HUES64 (cell line): ENCODE measurements around the gene STK39.
"Not testable (repeated sequence)": the region's sequence is repeated elsewhere in the genome, so short reads cannot be mapped to it uniquely, and the experiment has no call there.

Experiments
- H3K27ac ChIP-seq: 2 replicates; pipeline ENCODE4 v1.7.0; 2013; ENCODE audit warnings: low read depth, low read length, inconsistent platforms
- H3K27me3 ChIP-seq: 2 replicates; pipeline ENCODE4 v1.6.1; 2013; ENCODE audit warnings: mild to moderate bottlenecking, low read length; ENCODE audit not compliant: insufficient read depth
- H3K36me3 ChIP-seq: 2 replicates; pipeline ENCODE4 v1.6.1; 2013; ENCODE audit warnings: mild to moderate bottlenecking, low read length; ENCODE audit not compliant: insufficient read depth
- H3K4me1 ChIP-seq: 2 replicates; pipeline ENCODE4 v1.6.1; 2013; ENCODE audit warnings: mild to moderate bottlenecking, low read length, moderate library complexity; ENCODE audit not compliant: insufficient read depth
- H3K4me3 ChIP-seq: 2 replicates; pipeline ENCODE4 v1.5.1; 2013; ENCODE audit warnings: mild to moderate bottlenecking, low read length, moderate library complexity
- H3K9ac ChIP-seq: 2 replicates; pipeline ENCODE4 v1.6.1; 2013; ENCODE audit warnings: mild to moderate bottlenecking, low read depth, low read length
- H3K9me3 ChIP-seq: 2 replicates; pipeline ENCODE4 v1.6.1; 2013; ENCODE audit warnings: low read depth, low read length; ENCODE audit not compliant: insufficient read depth
- WGBS: fragments of 150-250, 120-280 bp; methylation state at CpG from one replicate; pipeline ENCODE4 v1.1.7; 2013; ENCODE audit warnings: missing lambda C conversion rate; 5-methylcytosine and 5-hydroxymethylcytosine counted together

STK39 gene

DNA sequence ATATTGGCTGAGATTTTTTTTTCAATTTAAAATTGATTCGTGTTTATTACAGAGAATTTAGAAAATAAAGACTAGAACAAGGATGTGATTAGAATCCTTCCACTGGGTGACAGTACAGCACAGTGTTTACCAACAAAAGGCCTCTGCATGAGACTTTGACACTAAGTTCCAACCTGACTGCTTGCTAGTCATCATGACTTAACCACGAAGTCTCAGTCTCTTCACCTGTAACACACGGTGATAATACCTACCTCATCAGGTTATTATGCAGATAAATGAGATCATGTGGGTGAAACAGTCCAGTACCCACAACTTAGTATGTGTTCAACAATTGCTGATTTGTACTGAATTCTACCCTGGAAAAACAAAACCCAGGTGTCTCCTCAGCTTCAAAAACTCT is 151.2 kb downstream of the STK39 start:
- no peak overlapping the region for H3K9ac ChIP-seq
- H3K4me1 ChIP-seq = no peaks in the 10 kb centered on the region
- WGBS = 95% methylated on average over 3 of the region's 3 CpGs
- no peak overlapping the region for H3K27ac ChIP-seq
- no peaks in the 10 kb centered on the region for H3K9me3 ChIP-seq
- H3K4me3 ChIP-seq = no peak overlapping the region
- no peaks in the 10 kb centered on the region for H3K27me3 ChIP-seq
- H3K36me3 ChIP-seq = no peaks in the 10 kb centered on the region

DNA sequence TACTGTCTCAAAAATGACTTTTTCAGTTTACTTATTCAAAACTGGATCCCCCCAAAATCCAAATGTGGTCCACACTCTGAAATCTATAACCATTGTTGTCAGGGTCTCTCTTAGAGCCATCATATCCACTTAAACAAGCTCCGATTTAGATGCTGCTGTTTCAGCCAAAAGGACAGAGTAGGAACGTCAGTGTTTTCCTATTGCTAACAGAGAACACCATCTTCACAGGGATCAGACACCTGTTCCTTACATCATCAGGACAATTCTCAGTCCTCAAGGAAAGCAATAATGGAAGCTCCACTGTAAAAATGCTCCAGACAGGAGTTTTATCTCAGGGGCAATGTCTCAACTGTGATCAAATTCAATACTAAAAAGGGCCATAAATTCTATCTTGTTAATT is 155.4 kb downstream of the STK39 start:
- Histone ChIP-seq H3K27ac (no peak overlapping the region), H3K4me3 (no peak overlapping the region), H3K36me3 (no peaks in the 10 kb centered on the region), H3K9ac (no peak overlapping the region), H3K27me3 (no peaks in the 10 kb centered on the region), H3K9me3 (no peaks in the 10 kb centered on the region), H3K4me1 (no peaks in the 10 kb centered on the region)
- WGBS = 95% methylated on average over 2 of the region's 2 CpGs

DNA sequence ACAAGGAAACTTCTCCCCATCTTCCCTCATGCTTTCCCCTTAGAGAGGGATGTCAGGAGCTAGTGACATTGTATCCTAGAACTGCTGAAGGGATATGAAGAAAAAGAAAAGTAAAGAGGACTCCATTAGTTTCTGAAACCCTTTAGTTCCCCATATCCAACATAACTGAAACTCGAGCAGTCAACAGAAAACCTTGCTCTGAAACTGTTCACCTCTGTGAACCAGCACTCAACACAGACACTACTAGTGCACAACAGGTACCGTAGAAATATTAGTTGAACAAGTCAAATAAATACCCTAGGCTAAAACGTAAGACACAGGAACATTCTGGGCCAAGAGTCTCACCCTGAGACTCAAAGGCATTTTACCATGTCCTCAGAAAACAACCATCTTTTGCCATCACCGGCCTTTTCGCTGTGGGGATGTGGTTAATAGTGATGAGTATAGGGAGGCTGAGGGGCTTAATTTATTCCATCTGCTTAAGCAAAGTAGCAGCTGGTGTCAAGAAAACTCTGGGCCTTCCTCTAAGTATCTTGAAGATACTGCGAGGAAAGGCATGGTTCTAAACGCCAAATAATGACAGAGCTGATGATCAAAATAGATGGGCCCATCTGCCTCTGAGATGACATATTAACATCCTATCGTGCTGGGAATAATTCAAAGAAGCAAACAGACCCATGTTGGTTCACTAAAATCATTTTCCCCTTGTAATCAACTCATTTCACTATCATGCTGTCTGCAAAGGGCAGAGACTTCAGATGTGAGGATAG is 156.8 kb downstream of the STK39 start:
- no peak overlapping the region for H3K9ac ChIP-seq
- no peaks in the 10 kb centered on the region for H3K4me1 ChIP-seq
- WGBS = 93% methylated on average over 8 of the region's 8 CpGs
- no peak overlapping the region for H3K27ac ChIP-seq
- no peaks in the 10 kb centered on the region for H3K27me3 ChIP-seq
- no peak overlapping the region for H3K4me3 ChIP-seq
- H3K36me3 ChIP-seq = no peaks in the 10 kb centered on the region
- no peaks in the 10 kb centered on the region for H3K9me3 ChIP-seq

DNA sequence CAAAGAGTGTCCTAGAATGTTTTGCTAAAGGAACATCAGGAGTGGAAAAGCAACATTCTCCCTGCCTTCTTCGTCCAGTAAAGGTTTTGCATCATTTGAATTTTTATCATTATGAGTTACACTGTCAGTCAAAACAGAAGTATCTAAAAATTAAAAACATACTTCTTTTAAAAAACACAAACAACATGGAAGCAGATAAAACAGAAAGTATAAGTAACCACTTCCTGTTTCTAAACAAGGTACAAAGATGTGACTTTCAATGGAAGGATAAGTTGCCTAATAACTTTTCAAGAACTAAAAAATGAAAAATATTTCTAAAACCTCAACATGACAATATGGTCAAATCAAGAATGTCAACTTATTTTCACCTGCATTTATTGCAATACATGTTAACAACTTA is 158.2 kb downstream of the STK39 start:
- no peak overlapping the region for H3K9ac ChIP-seq
- WGBS = 100% methylated on average over 1 of the region's 1 CpG
- no peaks in the 10 kb centered on the region for H3K9me3 ChIP-seq
- no peak overlapping the region for H3K4me3 ChIP-seq
- H3K36me3 ChIP-seq = no peaks in the 10 kb centered on the region
- H3K4me1 ChIP-seq = 0 out of 2 replicates have a peak, but pooled peaks cover 2% of the 10 kb centered on the region
- H3K27ac ChIP-seq = no peak overlapping the region
- no peaks in the 10 kb centered on the region for H3K27me3 ChIP-seq

DNA sequence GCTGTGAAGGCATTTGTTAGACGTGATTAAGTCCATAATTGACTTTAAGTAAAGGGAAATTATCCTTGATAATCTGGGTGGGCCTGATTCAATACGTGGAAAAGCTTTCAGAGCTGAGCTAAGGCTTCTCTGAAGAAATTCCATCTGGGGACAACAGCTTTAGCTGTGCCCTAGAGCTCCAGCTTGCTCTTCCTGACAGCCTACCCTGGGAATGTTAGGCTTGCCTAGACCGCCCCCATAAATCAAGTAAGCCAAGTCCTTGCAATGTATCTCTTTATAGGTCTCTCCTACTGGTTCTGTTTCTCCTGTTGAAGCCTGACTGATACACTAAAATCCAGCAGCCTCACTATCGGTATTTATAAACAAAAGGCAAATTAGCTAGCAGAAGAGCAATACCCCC is 160.0 kb downstream of the STK39 start:
- Histone ChIP-seq H3K27me3 (no peaks in the 10 kb centered on the region), H3K9ac (no peak overlapping the region), H3K27ac (no peak overlapping the region), H3K9me3 (no peaks in the 10 kb centered on the region), H3K36me3 (no peaks in the 10 kb centered on the region), H3K4me3 (no peak overlapping the region), H3K4me1 (0 out of 2 replicates have a peak, but pooled peaks cover 5% of the 10 kb centered on the region)
- WGBS = 92% methylated on average over 4 of the region's 4 CpGs

DNA sequence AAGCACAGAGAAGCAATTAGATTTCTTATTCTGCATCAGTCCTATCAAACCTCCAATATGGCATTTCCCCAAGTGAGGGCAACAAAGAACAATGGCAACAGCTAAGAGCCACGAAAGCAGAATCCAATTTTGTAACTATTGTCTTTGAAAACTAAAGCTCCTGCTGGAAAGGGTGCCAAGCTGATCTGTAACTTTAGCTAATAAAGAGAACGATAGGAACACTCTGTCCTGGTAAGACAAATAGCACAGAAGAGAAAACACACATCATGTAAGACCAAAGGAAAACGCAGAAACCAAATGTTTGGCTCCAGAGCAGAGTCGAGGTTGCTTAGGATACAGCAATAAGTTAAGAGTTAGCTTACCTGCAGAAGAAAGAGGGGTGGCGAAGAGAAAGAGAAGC is 160.5 kb downstream of the STK39 start:
- 96% methylated on average over 5 of the region's 5 CpGs for WGBS
- H3K4me3 ChIP-seq = no peak overlapping the region
- no peak overlapping the region for H3K9ac ChIP-seq
- no peak overlapping the region for H3K27ac ChIP-seq
- H3K9me3 ChIP-seq = no peaks in the 10 kb centered on the region
- H3K4me1 ChIP-seq = 0 out of 2 replicates have a peak, but pooled peaks cover 5% of the 10 kb centered on the region
- H3K27me3 ChIP-seq = no peaks in the 10 kb centered on the region
- H3K36me3 ChIP-seq = no peaks in the 10 kb centered on the region

DNA sequence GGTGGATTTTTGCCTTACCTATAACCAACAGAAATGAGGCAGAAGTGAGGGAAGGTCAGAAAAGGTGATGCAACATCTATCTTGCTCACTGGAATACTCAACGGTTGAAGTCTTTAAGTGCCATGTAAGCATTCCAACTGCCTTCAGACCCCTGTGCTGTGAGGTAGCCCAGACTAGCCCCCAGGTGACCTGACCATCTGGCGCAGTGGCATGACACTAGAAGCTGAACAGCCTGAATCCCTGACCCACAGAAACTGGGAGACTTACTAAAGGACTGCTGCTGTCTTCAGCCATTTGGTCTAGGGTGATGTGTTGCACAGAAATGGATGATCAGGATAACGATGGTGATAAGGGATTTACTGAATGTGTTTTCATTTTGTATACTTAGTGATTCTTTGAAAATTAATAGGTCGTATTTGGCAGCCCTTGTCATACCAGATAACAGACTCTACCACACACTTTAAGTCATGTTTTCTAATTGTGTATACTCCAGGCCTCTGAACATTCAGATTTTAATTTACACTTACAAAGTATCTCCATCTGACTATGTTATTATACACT is 161.5 kb downstream of the STK39 start:
- Histone ChIP-seq H3K9ac (no peak overlapping the region), H3K27me3 (no peaks in the 10 kb centered on the region), H3K36me3 (no peaks in the 10 kb centered on the region), H3K27ac (no peak overlapping the region), H3K4me3 (no peak overlapping the region), H3K4me1 (0 out of 2 replicates have a peak, but pooled peaks cover 5% of the 10 kb centered on the region), H3K9me3 (no peaks in the 10 kb centered on the region)
- 94% methylated on average over 4 of the region's 4 CpGs for whole genome bisulfite sequencing

DNA sequence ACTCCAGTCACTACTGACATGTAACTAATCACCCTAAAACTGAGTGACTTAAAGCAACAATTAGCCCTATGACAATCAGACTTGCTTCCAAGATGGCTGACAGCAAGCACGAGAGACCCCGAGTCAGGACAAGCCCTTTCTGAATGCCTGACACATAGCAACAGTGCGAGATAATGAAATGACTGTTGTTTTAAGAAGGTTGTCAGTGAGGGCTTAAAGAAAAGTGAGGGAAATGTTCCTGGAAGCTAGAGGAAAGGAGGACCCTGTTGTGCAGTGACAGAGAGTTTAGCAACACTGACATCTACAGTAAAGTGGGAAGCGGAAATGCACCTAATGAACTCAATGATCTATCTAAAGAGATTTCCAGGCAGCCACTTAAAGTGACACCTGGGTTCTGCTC is 163.1 kb downstream of the STK39 start:
- H3K27me3 ChIP-seq = no peaks in the 10 kb centered on the region

DNA sequence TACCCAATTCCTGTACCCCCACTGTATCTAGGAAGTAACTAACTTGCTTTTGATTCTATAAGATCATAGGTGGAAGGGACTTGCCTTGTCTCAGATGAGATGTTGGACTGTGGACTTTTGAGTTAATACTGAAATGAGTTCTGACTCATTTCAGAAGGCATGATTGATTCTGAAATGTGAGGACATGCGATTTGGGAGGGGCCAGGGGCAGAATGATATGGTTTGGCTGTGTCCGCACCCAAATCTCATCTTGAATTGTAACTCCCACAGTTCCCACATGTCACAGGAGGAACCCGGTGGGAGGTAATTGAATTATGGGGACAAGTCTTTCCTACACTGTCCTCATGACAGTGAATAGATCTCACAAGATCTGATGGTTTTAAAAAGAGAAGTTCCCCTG is 165.9 kb downstream of the STK39 start:
- H3K4me3 ChIP-seq, H3K9ac ChIP-seq, H3K9me3 ChIP-seq, H3K27ac ChIP-seq, H3K36me3 ChIP-seq, H3K27me3 ChIP-seq, H3K4me1 ChIP-seq: not testable (repeated sequence)
- 90% methylated on average over 2 of the region's 3 CpGs for WGBS

More for the DNA sequence above, 163.1 kb downstream of the STK39 start:
- 0 out of 2 replicates have a peak, but pooled peaks cover 5% of the 10 kb centered on the region for H3K4me1 ChIP-seq
- no peak overlapping the region for H3K9ac ChIP-seq
- H3K27ac ChIP-seq = no peak overlapping the region
- 87% methylated on average over 4 of the region's 4 CpGs for WGBS
- no peaks in the 10 kb centered on the region for H3K36me3 ChIP-seq
- H3K9me3 ChIP-seq = no peaks in the 10 kb centered on the region
- H3K4me3 ChIP-seq = no peak overlapping the region

DNA sequence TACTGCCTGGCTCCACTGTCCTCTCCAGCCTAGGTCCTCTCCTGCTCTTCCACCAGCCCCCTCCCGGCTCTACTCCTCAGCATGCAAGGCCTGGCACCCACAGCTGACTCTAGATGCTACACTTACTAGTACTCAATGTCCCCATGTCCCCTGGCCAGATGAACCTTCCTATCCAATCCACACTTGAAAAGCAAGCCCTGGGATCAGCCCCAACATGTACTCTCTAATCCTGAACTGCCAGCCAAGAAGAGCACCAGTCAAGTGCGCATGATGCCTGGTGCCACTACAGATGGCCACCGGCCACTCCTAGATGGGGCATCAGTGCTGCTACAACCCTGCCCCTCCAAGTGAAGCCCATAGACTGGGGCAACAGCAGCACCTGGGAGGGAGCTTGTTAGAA is 168.2 kb downstream of the STK39 start:
- Histone ChIP-seq H3K27me3 (no peaks in the 10 kb centered on the region), H3K27ac (no peak overlapping the region), H3K4me1 (0 out of 2 replicates have a peak, but pooled peaks cover 4% of the 10 kb centered on the region), H3K36me3 (0 out of 2 replicates have a peak, but pooled peaks cover 3% of the 10 kb centered on the region), H3K9ac (no peak overlapping the region), H3K9me3 (no peaks in the 10 kb centered on the region), H3K4me3 (no peak overlapping the region)
- WGBS = 95% methylated on average over 3 of the region's 3 CpGs

DNA sequence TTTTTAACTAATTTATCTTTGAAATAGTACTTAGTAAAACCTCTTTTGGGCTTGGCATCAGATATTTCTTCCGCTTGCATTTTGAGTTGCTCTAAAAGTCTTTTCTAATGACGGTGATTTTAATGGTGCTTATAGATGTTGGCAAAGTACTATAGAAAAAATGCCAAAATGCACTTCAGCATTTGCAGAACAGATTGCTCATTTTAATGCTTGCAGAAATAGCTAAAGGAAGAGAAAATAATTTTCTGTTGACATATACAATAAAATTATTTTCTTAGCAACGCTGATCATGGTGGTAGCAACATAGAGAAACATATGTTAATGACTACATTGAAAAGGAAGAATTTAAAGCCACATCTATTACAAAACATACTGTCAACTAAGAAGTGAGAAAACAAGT is 170.7 kb downstream of the STK39 start:
- no peaks in the 10 kb centered on the region for H3K4me1 ChIP-seq
- 0 out of 2 replicates have a peak, but pooled peaks cover 3% of the 10 kb centered on the region for H3K36me3 ChIP-seq
- H3K27me3 ChIP-seq = no peaks in the 10 kb centered on the region
- 93% methylated on average over 2 of the region's 3 CpGs for WGBS
- no peak overlapping the region for H3K27ac ChIP-seq
- no peaks in the 10 kb centered on the region for H3K9me3 ChIP-seq
- no peak overlapping the region for H3K4me3 ChIP-seq
- no peak overlapping the region for H3K9ac ChIP-seq
